Kidney epithelial cell (primary cell): Measurements from ENCODE around the gene TMEM119. TPM values are rescaled to one million over a fixed set of nuclear protein-coding genes. Genes with fewer than 3 reads are reported as not detected.

Experiments
- DNase-seq: peaks from one replicate; pipeline ENCODE4 v3.0.0-alpha.2; 2010; ENCODE audit warnings: low read depth
- H3K27me3 ChIP-seq: 2 replicates; pipeline ENCODE4 v1.6.0; 2011; ENCODE audit warnings: low read length; ENCODE audit not compliant: control insufficient read depth, insufficient read depth
- H3K36me3 ChIP-seq: 2 replicates; pipeline ENCODE4 v1.5.1; 2011; ENCODE audit warnings: low read length; ENCODE audit not compliant: control insufficient read depth, insufficient read depth
- H3K4me3 ChIP-seq: 2 replicates; pipeline ENCODE4 v1.5.1; 2011; ENCODE audit warnings: low read depth, mild to moderate bottlenecking, control low read depth, low read length
- CTCF ChIP-seq: IDR thresholded peaks from 2 replicates; pipeline ENCODE4 v1.5.1; 2011; ENCODE audit warnings: mild to moderate bottlenecking, moderate library complexity, low read length, control low read depth, inconsistent platforms; ENCODE audit not compliant: insufficient read depth, poor library complexity, severe bottlenecking
- total RNA-seq: library from RNA; depleted of rRNA; stranded (reverse); fragments of >200 nt; gene quantifications from 2 replicates; pipeline ENCODE4 v1.2.3, GENCODE V29; 2015

The TMEM119 gene
- total RNA-seq, 1 donor from 2014 or later: not detected

GRCh38 chr12:108596854-108597558, 878 bp downstream of the TMEM119 start:
- Histone ChIP-seq H3K36me3 (no peaks in the 10 kb centered on the region), H3K27me3 (peaks cover 5% of the 10 kb centered on the region), H3K4me3 (no peak overlapping the region)
- DNase-seq: no peak
- no peak for TF ChIP-seq CTCF

GRCh38 chr12:108595711-108596647, 1.9 kb downstream of the TMEM119 start:
- TF ChIP-seq CTCF: no peak
- DNase-seq: no peak
- Histone ChIP-seq H3K27me3 (peaks cover 5% of the 10 kb centered on the region), H3K36me3 (no peaks in the 10 kb centered on the region), H3K4me3 (no peak overlapping the region)

GRCh38 chr12:108594960-108595710, 2.7 kb downstream of the TMEM119 start:
- TF ChIP-seq CTCF: no peak
- Histone ChIP-seq H3K4me3 (no peak overlapping the region), H3K27me3 (peaks cover 5% of the 10 kb centered on the region), H3K36me3 (no peaks in the 10 kb centered on the region)
- DNase-seq: no peak

GRCh38 chr12:108594323-108594903, 3.5 kb downstream of the TMEM119 start:
- Histone ChIP-seq H3K36me3 (no peaks in the 10 kb centered on the region), H3K4me3 (no peak overlapping the region), H3K27me3 (peaks cover 9% of the 10 kb centered on the region)
- no peak for DNase-seq
- TF ChIP-seq CTCF: no peak

- no peak for TF ChIP-seq CTCF
These were observed 5.6 kb downstream of the TMEM119 start for GRCh38 chr12:108592033-108592909.

More at GRCh38 chr12:108592033-108592909, 5.6 kb downstream of the TMEM119 start:
- H3K36me3 ChIP-seq: no peaks in the 10 kb centered on the region
- H3K27me3 ChIP-seq: peaks cover 7% of the 10 kb centered on the region
- no peak overlapping the region for H3K4me3 ChIP-seq
- DNase-seq: no peak
